Measurements from ENCODE around the gene TMEM39B. TPM values are rescaled to one million over a fixed set of nuclear protein-coding genes. Genes with fewer than 3 reads are reported as not detected.

Gene TMEM39B
- total RNA-seq, 1 experiment from 2014 or later: 10.3 TPM

Small RNA genes lying within 50 kb of the gene (small RNA-seq; reads per million reads assigned to genes)
- gene MIR5585 (not detected), gene RF00017 (not detected)

Other genes with a start within 250 kb of the TMEM39B start
- 215 and 401 TPM in 2 replicates for gene PTP4A2, start 134.6 kb upstream of the TMEM39B start, total RNA-seq (2014; rRNA removed; shearing (Covaris generic); ENCODE audit: low replicate concordance)
- gene KHDRBS1, start 59.1 kb upstream of the TMEM39B start, total RNA-seq (2014; rRNA removed; shearing (Covaris generic); ENCODE audit: low replicate concordance): 70.9 and 77.5 TPM in 2 replicates
- gene KPNA6, start 35.1 kb downstream of the TMEM39B start, total RNA-seq (2014; rRNA removed; shearing (Covaris generic); ENCODE audit: low replicate concordance): 19.7 and 26.0 TPM in 2 replicates
- gene TXLNA, start 106.7 kb downstream of the TMEM39B start, total RNA-seq (2014; rRNA removed; shearing (Covaris generic); ENCODE audit: low replicate concordance): 33.5 and 40.7 TPM in 2 replicates
- gene CCDC28B, start 127.7 kb downstream of the TMEM39B start, total RNA-seq (2014; rRNA removed; shearing (Covaris generic); ENCODE audit: low replicate concordance): 35.9 and 78.2 TPM in 2 replicates
- gene IQCC, start 132.7 kb downstream of the TMEM39B start, total RNA-seq (2014; rRNA removed; shearing (Covaris generic); ENCODE audit: low replicate concordance): 1.2 and 3.9 TPM in 2 replicates
- not detected in 2 replicates for gene DCDC2B, start 136.2 kb downstream of the TMEM39B start, total RNA-seq (2014; rRNA removed; shearing (Covaris generic); ENCODE audit: low replicate concordance)
- 11.2 and 11.6 TPM in 2 replicates for gene TMEM234, start 149.4 kb downstream of the TMEM39B start, total RNA-seq (2014; rRNA removed; shearing (Covaris generic); ENCODE audit: low replicate concordance)
- gene EIF3I, start 149.5 kb downstream of the TMEM39B start, total RNA-seq (2014; rRNA removed; shearing (Covaris generic); ENCODE audit: low replicate concordance): 178 and 213 TPM in 2 replicates
- gene FAM167B, start 174.3 kb downstream of the TMEM39B start, total RNA-seq (2014; rRNA removed; shearing (Covaris generic); ENCODE audit: low replicate concordance): 1.5 TPM in 1 of 2 replicates, not detected in the other
- gene LCK, start 178.3 kb downstream of the TMEM39B start, total RNA-seq (2014; rRNA removed; shearing (Covaris generic); ENCODE audit: low replicate concordance): 12.0 and 26.1 TPM in 2 replicates
- 201 and 257 TPM in 2 replicates for gene HDAC1, start 219.1 kb downstream of the TMEM39B start, total RNA-seq (2014; rRNA removed; shearing (Covaris generic); ENCODE audit: low replicate concordance)